DND-41 (cell line): ENCODE measurements around the gene CHP1.

ENCODE experiments used
- CTCF ChIP-seq: IDR thresholded peaks from 2 replicates; pipeline ENCODE4 v1.5.1; 2012; ENCODE audit warnings: borderline replicate concordance, low read length, moderate library complexity, mild to moderate bottlenecking; ENCODE audit not compliant: poor library complexity, severe bottlenecking; ENCODE audit errors: extremely low read depth
- EZH2 ChIP-seq: IDR thresholded peaks from 3 replicates; pipeline ENCODE4 v1.6.1; 2012; ENCODE audit warnings: borderline replicate concordance, low read depth, mild to moderate bottlenecking, moderate library complexity, low read length, inconsistent platforms; ENCODE audit not compliant: severe bottlenecking

DNA sequence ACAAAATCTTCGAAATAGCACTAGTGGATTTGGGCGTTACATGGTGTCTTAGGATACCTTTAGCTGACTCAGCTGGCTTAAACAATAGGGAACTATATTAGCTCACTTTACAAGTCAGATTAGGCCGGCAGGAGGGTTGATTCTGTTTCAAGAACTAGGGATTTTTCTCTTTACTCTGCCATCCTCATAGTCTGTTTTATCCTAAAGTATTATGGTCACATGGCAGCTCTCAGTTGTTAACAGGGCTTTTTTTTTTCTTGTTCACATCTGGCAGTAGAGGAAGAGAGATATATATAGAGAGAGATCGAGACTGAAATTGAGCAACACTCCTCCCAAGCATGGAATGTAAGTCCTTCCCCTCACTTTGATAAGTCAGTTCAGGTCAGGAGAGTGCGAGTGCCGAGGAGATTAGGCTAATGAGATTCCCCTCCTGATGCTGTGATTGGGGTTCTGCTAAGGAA lies 32.9 kb downstream of the CHP1 start:
- TF ChIP-seq CTCF (no peak), EZH2 (no peak)
